Stimulated activated memory B cell treated with anti-CD40 and anti-IgM and Interleukin-4, amounts not matched to agents 10 μg/mL and 1 μg/mL and 100 μg/mL, for 72 hours (primary cell): ENCODE results near the gene TMEM208.
A peak's percentile ranks its signal among the peaks of the same experiment; 100 is the strongest.

ENCODE experiments used
- ATAC-seq: fragments of 150-1000 bp; cut with Tn5 transposase; 2 replicates; pipeline ENCODE4 v1.10.0; 2021
- H3K27ac Mint-ChIP-seq: one replicate; pipeline ENCODE4 v1.8.0; 2022; ENCODE audit warnings: mild to moderate bottlenecking, mixed read lengths
- H3K27me3 Mint-ChIP-seq: one replicate; pipeline ENCODE4 v1.8.0; 2022; ENCODE audit warnings: mixed read lengths
- H3K36me3 Mint-ChIP-seq: one replicate; pipeline ENCODE4 v1.8.0; 2022; ENCODE audit warnings: mixed read lengths
- H3K4me1 Mint-ChIP-seq: one replicate; pipeline ENCODE4 v1.8.0; 2022; ENCODE audit warnings: mixed read lengths
- H3K4me3 Mint-ChIP-seq: one replicate; pipeline ENCODE4 v1.8.0; 2022; ENCODE audit warnings: mild to moderate bottlenecking, moderate library complexity, mixed read lengths
- H3K9me3 Mint-ChIP-seq: one replicate; pipeline ENCODE4 v1.8.0; 2022; ENCODE audit warnings: mixed read lengths

The TMEM208 gene

DNA sequence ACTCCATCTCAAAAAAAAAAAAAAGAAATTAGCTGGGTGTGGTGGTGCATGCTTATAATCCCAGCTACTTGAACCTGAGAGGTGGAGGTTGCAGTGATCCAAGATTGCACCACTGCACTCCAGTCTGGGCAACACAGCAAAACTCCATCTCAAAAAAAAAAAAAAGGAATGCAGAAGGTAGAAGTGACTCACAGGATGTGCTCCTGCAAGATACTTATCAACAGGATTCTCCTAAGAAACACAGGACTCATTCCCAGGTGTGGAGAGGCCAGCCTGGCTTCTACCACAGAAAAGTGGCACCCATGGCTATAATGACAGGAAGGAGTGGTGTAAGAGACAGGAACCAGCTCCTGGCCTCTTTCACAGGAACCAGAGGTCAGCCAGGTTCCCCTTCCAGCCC, 14.2 kb upstream of the TMEM208 start:
- ATAC-seq, result no peak
- no peak overlapping the region for H3K4me3 Mint-ChIP-seq
- no peaks in the 10 kb centered on the region for H3K4me1 Mint-ChIP-seq
- no peaks in the 10 kb centered on the region for H3K27me3 Mint-ChIP-seq
- H3K36me3 Mint-ChIP-seq, result peaks cover 4% of the 10 kb centered on the region
- H3K9me3 Mint-ChIP-seq, result no peaks in the 10 kb centered on the region
- no peak overlapping the region for H3K27ac Mint-ChIP-seq

GRCh38 chr16:67213197-67214019, 13.5 kb upstream of the TMEM208 start:
- H3K4me1 Mint-ChIP-seq, result no peaks in the 10 kb centered on the region
- peaks cover 5% of the 10 kb centered on the region for H3K36me3 Mint-ChIP-seq
- no peaks in the 10 kb centered on the region for H3K27me3 Mint-ChIP-seq
- H3K4me3 Mint-ChIP-seq, result no peak overlapping the region
- no peak for ATAC-seq
- no peak overlapping the region for H3K27ac Mint-ChIP-seq
- H3K9me3 Mint-ChIP-seq, result no peaks in the 10 kb centered on the region

DNA sequence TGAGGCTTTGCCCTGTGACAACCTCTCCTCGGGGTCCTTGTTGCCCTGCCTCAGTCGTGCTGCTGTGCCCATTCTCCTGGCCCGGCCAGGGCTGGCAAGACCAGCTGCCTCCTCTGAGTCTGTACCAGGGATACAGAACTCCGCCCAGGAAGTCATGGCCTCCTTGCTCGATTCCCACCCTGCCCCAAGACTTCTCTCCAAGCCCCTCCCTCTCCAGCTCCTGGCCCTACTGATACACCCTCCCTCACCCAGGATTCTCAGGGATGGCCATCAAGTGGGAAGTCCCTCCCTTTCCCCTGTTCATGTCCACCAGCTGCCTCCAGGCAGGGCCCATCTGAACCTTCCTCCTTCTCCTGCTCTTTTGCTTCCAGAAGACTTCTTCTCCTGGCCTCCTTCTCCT, 11.2 kb upstream of the TMEM208 start:
- ATAC-seq, result no peak
- no peaks in the 10 kb centered on the region for H3K27me3 Mint-ChIP-seq
- H3K27ac Mint-ChIP-seq, result peak overlapping the region; percentile 11
- H3K4me1 Mint-ChIP-seq, result no peaks in the 10 kb centered on the region
- H3K4me3 Mint-ChIP-seq, result no peak overlapping the region
- H3K9me3 Mint-ChIP-seq, result no peaks in the 10 kb centered on the region
- peaks cover 5% of the 10 kb centered on the region for H3K36me3 Mint-ChIP-seq

DNA sequence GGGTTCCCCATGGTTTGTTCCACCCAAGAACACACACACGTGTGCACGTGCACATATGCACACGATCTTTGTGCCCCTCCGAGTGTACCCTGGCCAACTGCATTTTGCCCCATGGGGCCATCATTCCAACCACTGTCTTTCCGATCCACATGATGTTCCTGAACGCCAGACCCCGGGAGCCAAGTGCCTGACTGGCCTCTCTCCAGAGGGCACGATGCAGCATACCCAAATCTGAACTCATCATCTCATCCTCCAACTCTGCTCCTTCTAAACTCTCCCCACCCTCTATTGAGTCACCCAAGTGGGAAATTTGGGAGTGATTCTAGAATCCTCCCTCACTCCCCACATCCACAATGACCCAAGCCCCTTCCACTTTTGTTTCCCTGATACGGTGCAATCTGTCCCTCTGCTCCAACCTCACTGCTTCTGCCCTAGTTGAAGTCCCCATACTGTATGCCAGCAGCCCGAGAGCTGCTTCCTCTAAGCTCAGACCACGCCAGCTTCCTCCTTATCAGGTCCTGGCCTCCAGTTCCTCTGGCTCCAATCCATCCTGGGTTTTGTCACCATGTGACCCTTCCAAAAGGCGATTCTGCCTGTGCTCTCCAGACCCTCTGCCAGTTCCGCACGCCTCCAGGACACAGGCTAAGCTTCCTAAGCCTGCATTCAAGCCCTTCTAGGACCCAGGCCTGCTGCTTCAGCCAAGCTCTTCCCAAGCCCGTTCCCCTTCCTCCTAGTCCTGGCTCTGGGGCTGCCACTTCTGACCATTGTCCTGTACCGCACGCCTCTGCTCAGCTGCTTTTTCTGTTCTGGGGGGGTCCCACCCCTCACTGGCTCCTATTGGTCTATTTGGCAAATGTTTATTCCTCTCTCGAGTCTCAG, 10.1 kb upstream of the TMEM208 start:
- H3K9me3 Mint-ChIP-seq, result no peaks in the 10 kb centered on the region
- H3K36me3 Mint-ChIP-seq, result peaks cover 5% of the 10 kb centered on the region
- no peaks in the 10 kb centered on the region for H3K4me1 Mint-ChIP-seq
- no peak for ATAC-seq
- no peak overlapping the region for H3K4me3 Mint-ChIP-seq
- no peak overlapping the region for H3K27ac Mint-ChIP-seq
- H3K27me3 Mint-ChIP-seq, result no peaks in the 10 kb centered on the region

DNA sequence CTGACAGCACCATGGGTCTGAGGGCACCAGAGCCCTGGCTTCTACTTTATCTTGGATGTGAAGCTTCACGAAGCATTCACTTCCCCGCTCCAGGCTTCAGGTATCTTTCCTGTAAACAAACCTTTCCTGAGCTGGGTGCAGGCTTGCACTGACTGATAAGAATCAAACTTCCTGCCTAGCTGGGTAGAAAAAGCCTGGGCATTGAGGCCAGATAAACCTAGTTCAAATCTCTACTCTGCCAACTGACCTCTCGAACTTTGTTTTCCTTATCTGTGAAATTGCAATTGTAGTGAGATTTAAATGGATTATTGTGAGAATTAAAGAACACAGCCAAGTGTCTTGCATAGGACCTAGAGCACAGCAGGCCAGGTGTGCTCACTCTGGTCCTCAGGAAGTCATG, 2.9 kb upstream of the TMEM208 start:
- peaks cover 14% of the 10 kb centered on the region for H3K36me3 Mint-ChIP-seq
- no peak overlapping the region for H3K27ac Mint-ChIP-seq
- no peaks in the 10 kb centered on the region for H3K9me3 Mint-ChIP-seq
- no peak overlapping the region for H3K4me3 Mint-ChIP-seq
- H3K4me1 Mint-ChIP-seq, result peaks cover 43% of the 10 kb centered on the region
- ATAC-seq, result no peak
- no peaks in the 10 kb centered on the region for H3K27me3 Mint-ChIP-seq

DNA sequence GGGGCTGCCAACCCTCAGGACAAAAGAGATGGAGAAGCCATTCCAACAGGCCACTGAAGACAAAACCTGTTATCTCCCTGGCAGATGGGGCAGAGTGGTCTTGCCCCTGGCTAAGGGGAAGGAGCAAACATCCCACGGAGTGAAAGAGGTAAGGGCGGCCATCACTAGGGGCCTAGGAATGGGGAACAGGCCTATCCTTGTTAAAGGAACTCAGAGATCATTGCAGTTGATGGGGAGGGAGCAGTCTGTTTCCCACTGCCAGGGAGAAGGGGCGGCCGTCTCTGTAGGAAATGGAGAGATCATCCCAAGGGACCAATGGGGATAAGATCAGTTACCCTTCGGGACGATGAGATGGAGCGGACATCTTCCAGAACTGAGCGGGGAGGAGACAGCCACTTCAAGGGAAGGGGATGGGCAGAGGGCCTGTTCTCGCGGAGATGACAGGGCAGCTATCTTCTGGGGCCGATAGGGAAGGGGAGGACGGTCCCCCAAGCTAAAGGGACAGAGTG, 581 bp upstream of the TMEM208 start:
- ATAC-seq, result no peak
- H3K27ac Mint-ChIP-seq, result peak overlapping the region; percentile 97
- no peaks in the 10 kb centered on the region for H3K27me3 Mint-ChIP-seq
- peak overlapping the region; percentile 99 for H3K4me3 Mint-ChIP-seq
- peaks cover 45% of the 10 kb centered on the region for H3K4me1 Mint-ChIP-seq
- H3K36me3 Mint-ChIP-seq, result peaks cover 36% of the 10 kb centered on the region
- H3K9me3 Mint-ChIP-seq, result no peaks in the 10 kb centered on the region

- Mint-ChIP-seq H3K36me3 (peaks cover 48% of the 10 kb centered on the region), H3K27me3 (no peaks in the 10 kb centered on the region), H3K9me3 (no peaks in the 10 kb centered on the region), H3K27ac (peak overlapping the region; percentile 97), H3K4me3 (peak overlapping the region; percentile 99), H3K4me1 (peaks cover 45% of the 10 kb centered on the region)
- ATAC-seq, result no peak
Observed at GRCh38 chr16:67227567-67227921, 614 bp downstream of the TMEM208 start.

GRCh38 chr16:67228034-67228785, 1.3 kb downstream of the TMEM208 start:
- no peaks in the 10 kb centered on the region for H3K9me3 Mint-ChIP-seq

DNA sequence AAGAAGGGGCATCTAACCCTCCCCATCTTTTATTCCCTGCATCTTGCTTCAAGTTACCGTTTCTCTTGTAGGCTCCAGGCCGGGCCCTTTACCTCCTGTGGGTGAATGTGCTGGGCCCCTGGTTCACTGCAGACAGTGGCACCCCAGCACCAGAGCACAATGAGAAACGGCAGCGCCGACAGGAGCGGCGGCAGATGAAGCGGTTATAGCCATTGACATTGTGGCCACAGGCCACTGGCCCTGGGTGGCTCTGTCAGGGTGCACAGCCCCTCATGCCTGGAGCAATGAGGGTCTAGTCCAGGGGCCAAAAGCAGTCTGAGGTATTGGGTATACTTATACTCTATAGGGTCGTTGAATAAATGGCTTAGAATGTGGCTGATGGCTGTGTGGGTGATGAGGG, 2.0 kb downstream of the TMEM208 start:
- peaks cover 45% of the 10 kb centered on the region for H3K4me1 Mint-ChIP-seq
- H3K4me3 Mint-ChIP-seq, result no peak overlapping the region
- no peak overlapping the region for H3K27ac Mint-ChIP-seq
- H3K36me3 Mint-ChIP-seq, result peaks cover 56% of the 10 kb centered on the region
- no peaks in the 10 kb centered on the region for H3K27me3 Mint-ChIP-seq
- no peak for ATAC-seq
- no peaks in the 10 kb centered on the region for H3K9me3 Mint-ChIP-seq

More at GRCh38 chr16:67228034-67228785, 1.3 kb downstream of the TMEM208 start:
- no peak for ATAC-seq
- Mint-ChIP-seq H3K27me3 (no peaks in the 10 kb centered on the region), H3K4me3 (peak overlapping the region; percentile 99), H3K4me1 (peaks cover 45% of the 10 kb centered on the region), H3K36me3 (peaks cover 50% of the 10 kb centered on the region), H3K27ac (peak overlapping the region; percentile 97)

DNA sequence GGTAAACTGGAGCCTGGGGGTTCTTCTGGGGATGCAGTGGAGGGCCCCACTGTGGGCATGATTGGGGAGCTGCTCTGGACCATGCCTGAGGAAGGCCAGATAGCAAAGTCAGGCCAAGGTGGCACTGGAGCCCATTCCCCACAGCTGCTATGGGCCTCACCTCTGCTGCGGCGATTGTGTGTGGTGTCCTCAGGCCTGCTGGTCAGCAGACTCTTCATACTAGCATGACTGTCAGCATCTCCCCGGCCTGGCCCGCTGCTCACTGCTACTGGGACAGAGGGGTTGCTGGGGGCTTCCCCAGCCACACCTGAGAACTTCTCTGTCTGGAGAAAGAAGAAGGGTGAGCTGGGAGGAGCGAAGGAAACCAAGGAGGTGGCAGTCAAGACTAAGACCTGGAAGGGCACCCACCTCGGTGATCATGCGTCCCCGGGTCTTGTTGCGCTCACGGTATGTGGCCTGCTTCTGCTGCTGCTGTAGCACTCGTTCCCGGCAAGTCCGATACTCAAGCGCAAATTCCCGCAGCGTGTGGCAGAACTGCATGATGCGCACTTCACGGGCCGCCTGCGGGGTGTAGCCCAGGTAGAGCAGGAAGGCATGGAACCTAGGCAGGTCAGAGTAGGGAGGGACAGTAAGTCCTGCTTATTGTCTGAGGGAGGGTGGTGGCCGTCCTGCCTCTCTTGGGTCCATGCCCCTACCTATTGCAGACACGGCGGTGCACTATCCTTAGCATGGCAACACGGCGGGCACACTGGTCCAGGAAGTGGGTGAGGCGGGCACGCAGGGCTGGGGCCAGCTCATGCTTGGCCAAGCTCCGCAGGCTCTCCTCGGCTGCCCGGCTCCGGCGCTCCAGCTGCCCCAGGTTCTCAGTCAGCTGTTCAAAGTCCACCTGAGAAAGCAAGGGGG, 3.2 kb downstream of the TMEM208 start:
- no peak for ATAC-seq
- H3K4me3 Mint-ChIP-seq, result no peak overlapping the region

GRCh38 chr16:67230809-67231660, 4.1 kb downstream of the TMEM208 start:
- H3K4me1 Mint-ChIP-seq, result peaks cover 31% of the 10 kb centered on the region
- peak overlapping the region; percentile 43 for H3K27ac Mint-ChIP-seq
- no peak overlapping the region for H3K4me3 Mint-ChIP-seq
- no peak for ATAC-seq
- H3K9me3 Mint-ChIP-seq, result no peaks in the 10 kb centered on the region
- H3K36me3 Mint-ChIP-seq, result peaks cover 70% of the 10 kb centered on the region
- no peaks in the 10 kb centered on the region for H3K27me3 Mint-ChIP-seq

More for the DNA sequence above, 3.2 kb downstream of the TMEM208 start:
- H3K27ac Mint-ChIP-seq, result peak overlapping the region; percentile 43
- H3K4me1 Mint-ChIP-seq, result peaks cover 40% of the 10 kb centered on the region
- no peaks in the 10 kb centered on the region for H3K27me3 Mint-ChIP-seq
- peaks cover 66% of the 10 kb centered on the region for H3K36me3 Mint-ChIP-seq
- no peaks in the 10 kb centered on the region for H3K9me3 Mint-ChIP-seq

GRCh38 chr16:67233596-67233995, 6.7 kb downstream of the TMEM208 start:
- Mint-ChIP-seq H3K4me3 (no peak overlapping the region), H3K9me3 (no peaks in the 10 kb centered on the region), H3K4me1 (peaks cover 6% of the 10 kb centered on the region), H3K27me3 (no peaks in the 10 kb centered on the region), H3K36me3 (peaks cover 85% of the 10 kb centered on the region), H3K27ac (no peak overlapping the region)
- no peak for ATAC-seq

- ATAC-seq, result no peak
- Mint-ChIP-seq H3K27me3 (no peaks in the 10 kb centered on the region), H3K27ac (no peak overlapping the region), H3K4me1 (no peaks in the 10 kb centered on the region), H3K9me3 (no peaks in the 10 kb centered on the region), H3K4me3 (no peak overlapping the region), H3K36me3 (peaks cover 85% of the 10 kb centered on the region)
Observed at GRCh38 chr16:67234180-67234597, 7.3 kb downstream of the TMEM208 start.
